ENCODE results near the gene ELFN2. TPM values are rescaled to one million over a fixed set of nuclear protein-coding genes. Genes with fewer than 3 reads are reported as not detected.
A peak's percentile ranks its signal among the peaks of the same experiment; 100 is the strongest.

The ELFN2 gene
- total and polyA plus RNA-seq, 8 donors = 0.19 to 2.1 (median 1.1) TPM

GRCh38 chr22:37334859-37335805, 92.1 kb downstream of the ELFN2 start:
- ATAC-seq = no peak
- no peak for FAIRE-seq
- TF ChIP-seq CTCF (IDR thresholded peaks at IDR 0.05) = no peak
- intact Hi-C loops (cut with DNase I) = no loop called here
- Histone ChIP-seq H3K9me3 (no peaks in the 10 kb centered on the region), H3K4me3 (no peak overlapping the region), H3K27me3 (peaks cover 0 to 16% (median 0%) of the 10 kb centered on the region in 4 donors), H3K36me3 (no peaks in the 10 kb centered on the region), H3K27ac (no peak overlapping the region), H3K4me1 (no peaks in the 10 kb centered on the region)
- peak in 1 of 6 donors; percentile 54 for DNase-seq
- 13 to 17% methylated on average over 50 of the region's 50 CpGs for WGBS, 2 donors

DNA sequence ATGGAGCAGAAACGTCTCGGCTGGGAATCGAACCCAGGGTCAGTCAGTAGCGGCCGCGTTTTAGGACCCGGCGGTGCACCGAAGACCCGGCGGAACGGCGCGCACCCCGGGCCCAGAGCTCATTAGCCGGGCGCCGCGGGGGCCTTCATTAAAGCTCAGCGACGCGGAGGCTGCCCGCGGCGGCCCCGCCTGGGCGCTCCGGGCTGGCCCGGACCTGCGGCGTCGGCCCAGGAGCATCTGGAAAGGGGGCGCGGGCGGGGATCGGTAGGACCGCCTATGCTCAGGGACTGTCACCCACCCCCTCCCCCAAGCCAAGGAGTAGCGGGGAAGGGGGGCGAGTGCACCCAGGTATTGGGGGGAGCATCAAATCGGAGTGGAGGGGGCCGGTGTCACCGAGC, 92.8 kb downstream of the ELFN2 start:
- no peak overlapping the region for H3K4me3 ChIP-seq
- intact Hi-C loops (cut with DNase I) = no loop called here
- ATAC-seq (no peak), DNase-seq (peak in 1 of 6 donors; percentile 36), FAIRE-seq (no peak)
- no peaks in the 10 kb centered on the region for H3K4me1 ChIP-seq
- no peak for TF ChIP-seq CTCF (IDR thresholded peaks at IDR 0.05)
- WGBS, 2 donors = 2 to 5% methylated on average over 35 to 42 of the region's 42 CpGs
- H3K9me3 ChIP-seq = no peaks in the 10 kb centered on the region
- H3K27ac ChIP-seq = no peak overlapping the region
- no peaks in the 10 kb centered on the region for H3K36me3 ChIP-seq
- H3K27me3 ChIP-seq = peaks cover 0 to 16% (median 0%) of the 10 kb centered on the region in 4 donors

DNA sequence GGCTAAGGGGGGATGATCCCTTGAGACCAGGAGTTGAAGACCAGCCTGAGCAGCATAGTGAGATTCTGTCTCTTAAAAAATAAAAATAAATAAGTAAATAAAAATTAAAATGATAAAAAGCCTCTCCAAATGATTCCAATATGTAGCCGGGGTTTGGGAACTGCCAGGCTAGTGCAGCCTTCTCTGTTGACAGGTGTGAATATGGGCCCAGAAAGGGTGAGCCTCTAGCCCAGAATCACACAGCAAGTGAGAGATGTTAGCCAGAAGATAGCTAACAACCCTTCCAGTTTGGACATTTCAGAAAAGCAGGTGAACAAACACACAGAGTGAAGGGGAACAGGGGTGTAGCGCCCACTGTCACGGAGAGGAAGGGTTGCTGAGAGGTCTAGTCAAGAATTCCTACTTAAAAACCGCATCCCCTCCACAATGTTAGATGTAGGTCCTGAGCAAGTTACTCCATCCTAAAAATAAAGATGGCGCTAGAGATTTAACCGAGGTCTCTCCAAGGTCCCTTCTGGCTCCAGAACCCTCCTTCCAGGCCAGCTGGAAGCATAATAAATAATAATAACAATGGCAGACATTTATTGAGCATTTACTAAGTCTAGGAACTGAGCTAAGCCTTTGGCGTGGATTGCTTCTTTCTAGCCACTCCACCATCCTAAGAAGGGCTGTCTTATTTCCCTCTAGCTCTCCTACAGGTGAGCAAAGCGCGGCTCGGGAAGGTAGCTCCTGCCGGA, 93.4 kb downstream of the ELFN2 start:
- peaks cover 0 to 16% (median 0%) of the 10 kb centered on the region in 4 donors for H3K27me3 ChIP-seq
- no peak for FAIRE-seq
- H3K4me3 ChIP-seq = no peak overlapping the region
- H3K4me1 ChIP-seq = no peaks in the 10 kb centered on the region
- 50 to 54% methylated on average over 11 of the region's 11 CpGs for WGBS, 2 donors
- TF ChIP-seq CTCF (IDR thresholded peaks at IDR 0.05) = no peak
- H3K36me3 ChIP-seq = no peaks in the 10 kb centered on the region
- DNase-seq = no peak
- no peak overlapping the region for H3K27ac ChIP-seq
- ATAC-seq = no peak
- intact Hi-C loops (cut with DNase I) = no loop called here
- no peaks in the 10 kb centered on the region for H3K9me3 ChIP-seq

GRCh38 chr22:37331856-37332536, 95.3 kb downstream of the ELFN2 start:
- Histone ChIP-seq H3K9me3 (no peaks in the 10 kb centered on the region), H3K4me1 (peaks cover 0 to 3% (median 2%) of the 10 kb centered on the region in 3 donors), H3K36me3 (no peaks in the 10 kb centered on the region), H3K27me3 (peaks cover 0 to 16% (median 0%) of the 10 kb centered on the region in 4 donors), H3K4me3 (no peak overlapping the region), H3K27ac (no peak overlapping the region)
- no peak for FAIRE-seq
- intact Hi-C loops (cut with DNase I) = no loop called here
- WGBS, 2 donors = 55 to 66% methylated on average over 9 of the region's 9 CpGs
- no peak for ATAC-seq
- DNase-seq = peak in 1 of 6 donors; percentile 23
- no peak for TF ChIP-seq CTCF (IDR thresholded peaks at IDR 0.05)

Measured in pancreas (tissue), 10 donors.